ENCODE results near the gene HOXB13. TPM values are rescaled to one million over a fixed set of nuclear protein-coding genes. Genes with fewer than 3 reads are reported as not detected.

Gene HOXB13
- not detected for total RNA-seq

GRCh38 chr17:48728232-48729231 is at the start of gene HOXB13:
Gene HOXB13 (minus strand): TSS chr17:48728750. CDS start chr17:48728593, 157 bp downstream.
- DNase-seq = peak in 1 of 2 donors; percentile 90
- TF ChIP-seq EP300 (IDR thresholded peaks at IDR 0.05) (no peak), POLR2AphosphoS5 (IDR thresholded peaks at IDR 0.05) (no peak), POLR2A (IDR thresholded peaks at IDR 0.05) (no peak)
- peak in 1 of 2 donors; percentile 50 for ATAC-seq (ENCODE audit: low FRiP score in 2 of 2)

GRCh38 chr17:48776602-48777001 is 48.1 kb upstream of the HOXB13 start:
- no peak overlapping the region for H3K27ac ChIP-seq
- ATAC-seq (ENCODE audit: low FRiP score in 2 of 2) (no peak), DNase-seq (no peak)
- H3K4me1 ChIP-seq = no peaks in the 10 kb centered on the region
- H3K36me3 ChIP-seq = no peaks in the 10 kb centered on the region
- no peaks in the 10 kb centered on the region for H3K9me3 ChIP-seq
- H3K4me3 ChIP-seq = no peak overlapping the region
- no peak for TF ChIP-seq EP300 (IDR thresholded peaks at IDR 0.05)
- no peak for TF ChIP-seq POLR2AphosphoS5 (IDR thresholded peaks at IDR 0.05)
- no peak for TF ChIP-seq POLR2A (IDR thresholded peaks at IDR 0.05)
- TF ChIP-seq CTCF (IDR thresholded peaks at IDR 0.05) = no peak
- H3K27me3 ChIP-seq = no peaks in the 10 kb centered on the region

More at GRCh38 chr17:48728232-48729231, at the start of gene HOXB13:
- H3K27ac ChIP-seq = no peak within 1 kb of the TSS
- peaks cover 25 to 39% (median 32%) of the 10 kb centered on the region in 4 donors for H3K4me1 ChIP-seq
- peaks cover 3 to 87% (median 61%) of the 10 kb centered on the region in 4 donors for H3K27me3 ChIP-seq
- no peaks in the 10 kb centered on the region for H3K9me3 ChIP-seq
- 5% methylated on average over 36 to 40 of the region's 55 CpGs for WGBS, 2 donors
- peak within 1 kb of the TSS in 2 of 4 donors; percentile 3 to 24 for H3K4me3 ChIP-seq
- H3K36me3 ChIP-seq = no peaks in the 10 kb centered on the region

GRCh38 chr17:48773245-48773644 is 44.7 kb upstream of the HOXB13 start:
- no peak for ATAC-seq (ENCODE audit: low FRiP score in 2 of 2)

GRCh38 chr17:48770954-48771353 is 42.4 kb upstream of the HOXB13 start:
- H3K27me3 ChIP-seq = no peaks in the 10 kb centered on the region
- no peaks in the 10 kb centered on the region for H3K36me3 ChIP-seq
- DNase-seq (no peak), ATAC-seq (ENCODE audit: low FRiP score in 2 of 2) (no peak)
- 55 to 69% methylated on average over 3 of the region's 3 CpGs for WGBS, 2 donors
- no peak overlapping the region for H3K27ac ChIP-seq
- H3K4me1 ChIP-seq = no peaks in the 10 kb centered on the region
- no peak for TF ChIP-seq POLR2A (IDR thresholded peaks at IDR 0.05)
- no peak for TF ChIP-seq POLR2AphosphoS5 (IDR thresholded peaks at IDR 0.05)
- no peak for TF ChIP-seq EP300 (IDR thresholded peaks at IDR 0.05)
- no peak for TF ChIP-seq CTCF (IDR thresholded peaks at IDR 0.05)
- no peaks in the 10 kb centered on the region for H3K9me3 ChIP-seq
- no peak overlapping the region for H3K4me3 ChIP-seq

More at GRCh38 chr17:48773245-48773644, 44.7 kb upstream of the HOXB13 start:
- 81 to 86% methylated on average over 3 of the region's 3 CpGs for WGBS, 2 donors
- Histone ChIP-seq H3K27me3 (no peaks in the 10 kb centered on the region), H3K27ac (no peak overlapping the region), H3K4me3 (no peak overlapping the region), H3K36me3 (no peaks in the 10 kb centered on the region), H3K9me3 (no peaks in the 10 kb centered on the region), H3K4me1 (no peaks in the 10 kb centered on the region)
- TF ChIP-seq EP300 (IDR thresholded peaks at IDR 0.05) = no peak
- TF ChIP-seq POLR2A (IDR thresholded peaks at IDR 0.05) = no peak
- no peak for TF ChIP-seq POLR2AphosphoS5 (IDR thresholded peaks at IDR 0.05)
- no peak for TF ChIP-seq CTCF (IDR thresholded peaks at IDR 0.05)
- no peak for DNase-seq

GRCh38 chr17:48769009-48769675 is 40.6 kb upstream of the HOXB13 start:
- ATAC-seq (ENCODE audit: low FRiP score in 2 of 2) = peak; percentile 31 to 69

More at GRCh38 chr17:48769009-48769675, 40.6 kb upstream of the HOXB13 start:
- WGBS, 2 donors = 86 to 90% methylated on average over 5 of the region's 5 CpGs
- DNase-seq = no peak
- TF ChIP-seq CTCF (IDR thresholded peaks at IDR 0.05) = no peak
- TF ChIP-seq POLR2AphosphoS5 (IDR thresholded peaks at IDR 0.05) = no peak
- TF ChIP-seq POLR2A (IDR thresholded peaks at IDR 0.05) = no peak
- no peak for TF ChIP-seq EP300 (IDR thresholded peaks at IDR 0.05)
- no peaks in the 10 kb centered on the region for H3K36me3 ChIP-seq
- no peaks in the 10 kb centered on the region for H3K4me1 ChIP-seq
- H3K4me3 ChIP-seq = no peak overlapping the region
- no peaks in the 10 kb centered on the region for H3K9me3 ChIP-seq
- H3K27ac ChIP-seq = no peak overlapping the region
- no peaks in the 10 kb centered on the region for H3K27me3 ChIP-seq

All from upper lobe of left lung (tissue), 6 donors.